ENCODE data around the gene PAQR7.

- no peak for TF ChIP-seq CTCF (IDR thresholded peaks at IDR 0.05)
- TF ChIP-seq POLR2A (IDR thresholded peaks at IDR 0.05): no peak
Observed at GRCh38 chr1:25813734-25814471, 61.6 kb downstream of the PAQR7 start.

Data from heart left ventricle (tissue), 13 donors.